Astrocyte of the cerebellum (primary cell): ENCODE measurements around the gene STK32C.

Experiments used
- DNase-seq: peaks from one replicate; pipeline ENCODE4 v3.0.0-alpha.2; 2011; ENCODE audit warnings: low read depth
- H3K4me3 ChIP-seq: 2 replicates; pipeline ENCODE4 v1.5.1; 2011; ENCODE audit warnings: mild to moderate bottlenecking, low read depth, low read length, moderate library complexity
- in situ Hi-C: cut with HindIII; loops from 2 replicates; pipeline ENCODE4 v1.10.0; 2017; ENCODE audit warnings: low sequenced_read_pairs
- TF ChIP-seq, protein P1 (sequence below): IDR thresholded peaks from 2 replicates; pipeline ENCODE4 v1.5.1; 2012; ENCODE audit warnings: low read length, low read depth, moderate library complexity, mild to moderate bottlenecking; ENCODE audit errors: missing control alignments

The STK32C gene

DNA sequence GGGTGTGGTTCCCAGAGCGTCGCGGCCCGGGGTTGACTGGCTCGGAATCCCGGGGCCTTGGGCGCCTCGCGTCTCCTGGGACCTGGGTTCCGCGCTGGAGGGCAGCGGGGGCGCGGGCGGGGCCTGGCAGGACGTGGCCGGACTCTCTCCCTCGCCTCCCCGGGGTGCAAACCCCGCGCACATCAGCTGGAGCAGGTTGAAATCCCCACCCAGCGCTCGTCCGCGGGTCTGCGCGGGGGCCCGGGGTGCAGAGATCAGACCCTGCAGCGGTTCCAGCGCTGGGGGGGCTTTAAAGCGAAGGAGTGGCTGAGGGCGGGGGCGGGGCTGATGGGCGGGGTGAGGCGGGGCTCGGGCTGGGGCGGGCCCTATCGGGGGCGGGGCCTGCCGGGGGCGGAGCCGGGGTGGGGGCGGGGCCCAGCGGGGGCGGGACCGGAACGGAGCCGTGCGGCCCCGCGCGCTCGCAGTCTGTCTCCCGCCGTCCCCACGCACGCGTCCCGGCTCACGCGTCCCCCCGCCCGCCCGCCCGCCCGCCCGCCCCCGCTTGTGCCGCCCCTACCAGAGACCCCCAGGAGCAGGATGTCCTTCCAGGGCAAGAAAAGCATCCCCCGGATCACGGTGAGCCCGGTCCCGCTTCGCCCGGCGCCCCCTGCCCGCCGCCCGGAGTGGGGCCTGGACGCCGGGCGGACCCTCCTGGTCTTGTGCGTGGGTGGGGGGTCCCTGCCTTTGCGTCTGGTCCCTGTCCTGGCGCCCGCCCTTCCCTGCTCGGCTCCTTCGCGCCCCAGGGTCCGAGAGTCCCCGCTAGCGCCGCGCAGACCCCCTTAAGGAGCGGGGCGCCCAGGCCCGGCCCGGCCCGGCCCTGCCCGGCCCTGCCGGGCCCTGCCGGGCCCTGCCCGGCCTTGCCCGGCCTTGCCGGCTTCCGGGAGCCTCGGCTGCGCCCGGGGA lies 121.0 kb downstream of the STK32C start, which contains the start of gene DPYSL4:
TSS of gene DPYSL4 (plus strand) at position 461 of the 942 bp plus-strand sequence. CDS start at position 577, 116 bp downstream.
- TF ChIP-seq, protein P1, sequence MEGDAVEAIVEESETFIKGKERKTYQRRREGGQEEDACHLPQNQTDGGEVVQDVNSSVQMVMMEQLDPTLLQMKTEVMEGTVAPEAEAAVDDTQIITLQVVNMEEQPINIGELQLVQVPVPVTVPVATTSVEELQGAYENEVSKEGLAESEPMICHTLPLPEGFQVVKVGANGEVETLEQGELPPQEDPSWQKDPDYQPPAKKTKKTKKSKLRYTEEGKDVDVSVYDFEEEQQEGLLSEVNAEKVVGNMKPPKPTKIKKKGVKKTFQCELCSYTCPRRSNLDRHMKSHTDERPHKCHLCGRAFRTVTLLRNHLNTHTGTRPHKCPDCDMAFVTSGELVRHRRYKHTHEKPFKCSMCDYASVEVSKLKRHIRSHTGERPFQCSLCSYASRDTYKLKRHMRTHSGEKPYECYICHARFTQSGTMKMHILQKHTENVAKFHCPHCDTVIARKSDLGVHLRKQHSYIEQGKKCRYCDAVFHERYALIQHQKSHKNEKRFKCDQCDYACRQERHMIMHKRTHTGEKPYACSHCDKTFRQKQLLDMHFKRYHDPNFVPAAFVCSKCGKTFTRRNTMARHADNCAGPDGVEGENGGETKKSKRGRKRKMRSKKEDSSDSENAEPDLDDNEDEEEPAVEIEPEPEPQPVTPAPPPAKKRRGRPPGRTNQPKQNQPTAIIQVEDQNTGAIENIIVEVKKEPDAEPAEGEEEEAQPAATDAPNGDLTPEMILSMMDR: no peak
- no peak for DNase-seq
- peak within 1 kb of the TSS; percentile 54 for H3K4me3 ChIP-seq
- in situ Hi-C loops: no loop called here

DNA sequence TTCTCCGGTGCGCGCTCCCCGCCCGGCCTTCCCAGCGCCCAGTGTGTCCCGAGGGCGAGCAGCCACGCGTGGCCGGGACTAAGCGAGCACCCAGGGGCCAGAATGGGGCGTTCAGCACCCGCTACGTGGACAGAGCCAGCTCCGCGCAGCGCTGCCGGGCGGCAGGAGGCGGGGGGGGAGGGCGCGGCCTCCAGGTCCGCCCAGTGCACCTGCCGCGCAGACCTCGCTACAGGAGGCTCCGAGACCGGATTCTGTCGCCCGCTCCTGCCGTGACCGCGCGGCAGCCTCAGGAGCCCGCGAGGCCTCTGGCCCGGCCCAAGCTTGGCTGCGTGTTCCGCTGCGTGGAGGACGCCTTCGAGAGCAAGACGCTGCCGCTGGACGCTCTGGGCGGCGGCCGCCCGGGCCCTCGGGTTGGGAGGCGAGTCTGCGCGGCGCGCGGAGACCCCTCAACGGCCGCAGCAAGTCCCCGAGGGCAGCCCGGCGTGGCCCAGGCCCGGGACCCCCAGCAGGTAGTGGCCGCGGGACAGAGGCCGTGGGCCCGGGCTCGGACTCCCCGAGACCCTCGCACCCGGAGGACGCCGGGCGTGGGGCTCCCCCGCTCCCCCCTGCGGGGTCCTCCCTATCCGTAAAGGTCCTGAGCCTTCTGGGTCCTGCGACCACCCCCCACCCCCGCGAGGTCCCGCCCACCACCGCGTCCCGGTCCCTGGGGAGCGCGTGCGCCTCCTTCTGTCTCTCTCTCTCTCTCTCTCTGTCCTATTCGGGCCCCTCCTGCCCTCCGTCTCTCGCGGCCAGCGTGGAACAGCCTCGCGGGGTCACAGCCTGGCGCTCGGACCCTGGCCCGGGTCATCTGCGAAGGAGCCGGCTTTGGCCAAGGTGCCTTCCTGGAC lies 121.9 kb downstream of the STK32C start:
- TF ChIP-seq, protein P1: no peak
- in situ Hi-C loops: no loop called here
- H3K4me3 ChIP-seq: peak overlapping the region; percentile 29
- no peak for DNase-seq

DNA sequence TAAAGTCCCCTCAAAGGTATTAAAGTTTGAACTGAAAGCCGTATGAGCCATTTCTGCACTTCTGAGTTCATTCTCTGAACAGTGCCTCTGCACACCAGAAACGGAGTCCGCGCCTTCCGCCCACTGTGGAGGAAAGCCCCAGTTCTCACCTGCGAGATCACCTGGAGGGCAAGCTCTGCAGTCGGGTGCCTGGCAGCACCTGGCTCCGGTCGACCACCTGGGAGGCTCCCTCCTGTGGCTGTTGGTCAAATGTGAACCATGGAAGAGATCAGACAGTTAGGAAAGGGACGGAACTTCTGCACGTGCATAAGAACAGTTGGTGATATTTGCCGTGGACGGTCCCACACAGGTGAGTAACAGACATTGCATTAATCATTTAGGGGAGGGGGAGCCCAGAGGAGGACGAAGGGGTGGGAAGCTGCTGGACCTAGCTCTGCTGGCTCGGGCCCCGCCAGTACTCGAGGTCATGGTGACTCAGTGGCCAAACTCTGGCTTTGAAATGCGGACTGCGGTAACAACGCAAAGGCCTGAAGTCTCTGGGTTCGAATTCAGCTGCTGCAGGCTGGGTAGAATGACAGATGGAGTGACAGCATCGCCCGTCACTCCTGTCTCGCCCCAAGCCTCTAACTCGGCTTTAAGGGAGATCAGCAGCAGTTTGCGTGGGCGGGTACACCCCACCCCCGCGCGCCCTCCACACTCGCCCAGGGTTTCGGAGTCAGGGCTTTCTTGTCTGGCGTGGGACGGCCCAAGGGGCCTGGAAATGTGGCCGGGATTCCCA lies 122.7 kb downstream of the STK32C start:
- in situ Hi-C loops: no loop called here
- DNase-seq: no peak
- TF ChIP-seq, protein P1: no peak

DNA sequence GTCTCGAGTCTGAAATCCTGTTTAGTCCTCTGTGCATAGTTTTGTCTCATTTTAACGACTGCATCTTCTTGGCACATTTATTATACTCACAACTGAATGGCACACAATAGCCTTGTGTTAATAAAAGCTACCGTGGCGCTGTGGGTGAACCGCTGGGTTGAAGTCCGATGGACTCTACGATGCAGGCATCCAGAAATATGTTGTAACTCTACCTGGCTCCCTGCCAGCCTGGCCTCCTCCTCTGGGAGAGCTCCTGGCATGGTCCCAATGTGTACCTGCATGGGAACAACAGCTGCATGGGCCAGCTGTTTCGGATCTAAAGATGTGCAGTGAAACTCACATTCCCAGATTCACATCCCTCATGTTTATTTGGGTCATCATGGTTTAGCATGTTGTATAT lies 124.7 kb downstream of the STK32C start:
- in situ Hi-C loops: no loop called here
- no peak for DNase-seq
- TF ChIP-seq, protein P1: no peak
- no peak overlapping the region for H3K4me3 ChIP-seq

More for the DNA sequence above, 122.7 kb downstream of the STK32C start:
- H3K4me3 ChIP-seq: no peak overlapping the region

DNA sequence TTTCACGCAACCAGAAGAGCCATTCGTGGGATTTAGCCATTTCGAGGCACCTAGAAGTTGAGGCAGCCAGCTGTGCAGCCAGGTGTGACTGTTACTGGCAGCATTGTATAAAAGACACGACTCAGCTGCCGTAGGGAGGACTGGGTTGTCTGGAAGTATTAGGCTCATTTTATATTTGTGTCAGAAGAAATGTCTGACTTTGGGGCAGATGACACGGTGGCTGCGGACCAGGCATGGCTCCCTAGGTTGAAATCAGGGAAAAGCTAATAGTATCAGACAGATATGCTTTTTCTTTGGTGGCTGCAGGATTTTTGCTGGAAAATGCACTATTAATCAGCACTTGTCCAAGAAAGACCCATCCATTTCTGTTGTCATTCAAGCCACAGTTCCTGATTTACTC lies 125.2 kb downstream of the STK32C start:
- no peak for DNase-seq
- in situ Hi-C loops: no loop called here
- TF ChIP-seq, protein P1: no peak
- no peak overlapping the region for H3K4me3 ChIP-seq
